ENCODE measurements around the gene RPL10A.
"Not testable (repeated sequence)": the region's sequence is repeated elsewhere in the genome, so short reads cannot be mapped to it uniquely, and the experiment has no call there.

The RPL10A gene

DNA sequence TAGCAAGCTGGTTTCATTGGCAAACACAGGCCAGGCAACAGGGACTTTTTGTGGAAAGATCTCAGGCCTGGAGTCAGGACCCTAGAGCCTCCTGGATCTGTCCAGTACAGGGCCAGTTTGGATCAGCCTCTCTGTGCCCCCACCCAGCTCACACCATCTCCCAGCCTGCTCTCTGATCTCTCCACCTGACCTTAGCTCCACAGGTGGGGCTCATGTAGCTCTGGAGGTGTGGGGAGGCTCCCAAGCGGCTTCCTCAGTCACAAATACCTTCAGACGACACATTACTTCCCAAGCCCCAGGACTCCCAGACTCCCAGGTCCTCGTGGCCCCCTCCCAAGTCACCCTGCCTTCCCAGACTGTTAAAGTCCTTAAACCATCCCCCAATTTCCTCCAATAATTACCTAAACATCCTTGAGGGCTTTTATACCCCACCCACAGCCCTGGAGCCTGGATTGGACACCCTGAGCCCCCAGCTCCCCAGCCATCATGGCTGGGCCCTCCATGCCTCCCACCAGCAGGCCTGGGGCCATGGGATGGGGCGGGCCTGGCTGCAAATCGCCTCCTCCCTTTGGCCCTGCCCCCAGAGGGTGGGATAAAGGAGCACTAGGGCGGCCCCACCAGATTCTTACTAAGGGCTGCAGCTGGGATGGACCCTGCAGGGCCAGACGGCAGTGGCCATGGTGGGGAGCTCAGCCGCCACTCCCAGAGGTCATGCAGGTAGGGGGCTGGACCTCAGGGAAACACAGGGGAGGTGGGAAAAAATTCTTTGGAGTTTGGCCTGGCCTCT, 31.9 kb upstream of the RPL10A start:
- TF ChIP-seq, protein P1, sequence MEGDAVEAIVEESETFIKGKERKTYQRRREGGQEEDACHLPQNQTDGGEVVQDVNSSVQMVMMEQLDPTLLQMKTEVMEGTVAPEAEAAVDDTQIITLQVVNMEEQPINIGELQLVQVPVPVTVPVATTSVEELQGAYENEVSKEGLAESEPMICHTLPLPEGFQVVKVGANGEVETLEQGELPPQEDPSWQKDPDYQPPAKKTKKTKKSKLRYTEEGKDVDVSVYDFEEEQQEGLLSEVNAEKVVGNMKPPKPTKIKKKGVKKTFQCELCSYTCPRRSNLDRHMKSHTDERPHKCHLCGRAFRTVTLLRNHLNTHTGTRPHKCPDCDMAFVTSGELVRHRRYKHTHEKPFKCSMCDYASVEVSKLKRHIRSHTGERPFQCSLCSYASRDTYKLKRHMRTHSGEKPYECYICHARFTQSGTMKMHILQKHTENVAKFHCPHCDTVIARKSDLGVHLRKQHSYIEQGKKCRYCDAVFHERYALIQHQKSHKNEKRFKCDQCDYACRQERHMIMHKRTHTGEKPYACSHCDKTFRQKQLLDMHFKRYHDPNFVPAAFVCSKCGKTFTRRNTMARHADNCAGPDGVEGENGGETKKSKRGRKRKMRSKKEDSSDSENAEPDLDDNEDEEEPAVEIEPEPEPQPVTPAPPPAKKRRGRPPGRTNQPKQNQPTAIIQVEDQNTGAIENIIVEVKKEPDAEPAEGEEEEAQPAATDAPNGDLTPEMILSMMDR (IDR thresholded peaks at IDR 0.05; ENCODE audit: low read depth, low read length, missing control alignments), result no peak
- in situ Hi-C loops (cut with HindIII; ENCODE audit: low sequenced_read_pairs), result no loop called here
- no peak overlapping the region for H3K4me3 ChIP-seq (ENCODE audit: low read depth, low read length)
- DNase-seq (ENCODE audit: low read depth), result no peak

DNA sequence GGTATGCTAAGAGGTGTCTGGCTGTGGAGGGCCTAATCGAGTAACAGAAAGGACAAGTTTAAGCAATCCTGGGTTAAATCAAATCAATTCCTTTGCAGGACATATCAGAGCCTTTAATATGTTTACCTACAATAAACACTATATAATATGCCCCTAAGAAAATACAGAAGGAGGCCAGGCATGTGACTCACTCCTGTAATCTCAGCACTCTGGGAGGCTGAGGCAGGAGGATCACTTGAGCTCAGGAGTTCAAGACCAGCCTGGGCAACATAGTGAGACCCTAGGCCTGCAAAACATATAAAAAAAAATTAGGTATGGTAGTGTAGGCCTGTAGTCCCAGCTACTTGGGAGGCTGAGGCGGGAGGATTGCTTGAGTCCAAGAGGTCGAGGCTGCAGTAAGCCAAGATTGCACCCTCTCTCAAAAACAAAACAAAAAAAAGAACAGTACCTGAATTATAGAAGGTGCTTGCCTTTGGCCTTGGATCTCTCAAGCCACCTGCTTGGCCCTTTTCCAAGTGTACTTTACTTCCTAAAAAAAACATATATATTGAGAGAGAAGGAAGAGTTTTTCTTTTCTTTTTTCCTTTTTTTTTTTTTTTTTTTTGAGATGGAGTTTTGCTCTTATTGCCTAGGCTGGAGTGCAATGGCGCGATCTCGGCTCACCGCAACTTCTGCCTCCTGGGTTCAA, 29.7 kb upstream of the RPL10A start:
- DNase-seq (ENCODE audit: low read depth); H3K4me3 ChIP-seq (ENCODE audit: low read depth, low read length); in situ Hi-C loops (cut with HindIII; ENCODE audit: low sequenced_read_pairs): not testable (repeated sequence)

- TF ChIP-seq, protein P1 (IDR thresholded peaks at IDR 0.05; ENCODE audit: low read depth, low read length, missing control alignments), result no peak
- H3K4me3 ChIP-seq (ENCODE audit: low read depth, low read length), result no peak overlapping the region
- no peak for DNase-seq (ENCODE audit: low read depth)
- in situ Hi-C loops (cut with HindIII; ENCODE audit: low sequenced_read_pairs), result no loop called here
These were observed 28.9 kb upstream of the RPL10A start for GRCh38 chr6:35439308-35439707.

DNA sequence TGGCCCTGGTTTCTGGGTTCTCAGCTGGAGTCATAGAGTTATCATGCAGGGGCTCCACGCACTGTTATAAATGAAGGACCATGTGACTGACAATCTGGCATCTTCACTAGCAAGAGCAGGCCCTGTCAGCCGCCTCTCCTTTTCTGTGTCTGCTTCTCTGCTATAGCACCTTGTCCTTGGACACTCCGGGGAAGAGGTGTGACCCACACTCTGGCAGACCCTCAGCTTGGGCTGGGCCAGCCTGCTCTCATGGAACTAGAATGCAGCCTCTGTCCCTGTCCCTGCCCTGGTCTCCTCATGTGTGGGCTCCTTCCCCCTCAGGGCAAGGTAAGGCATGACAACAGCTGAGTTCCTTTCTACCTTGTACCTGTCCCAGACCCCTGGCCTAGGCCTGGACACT, 27.0 kb upstream of the RPL10A start:
- DNase-seq (ENCODE audit: low read depth), result no peak
- in situ Hi-C loops (cut with HindIII; ENCODE audit: low sequenced_read_pairs), result loop anchor here (5.0 kb wide), 1 partner anchor 99 kb away; the partner anchor contains the start of gene PPARD
- TF ChIP-seq, protein P1 (IDR thresholded peaks at IDR 0.05; ENCODE audit: low read depth, low read length, missing control alignments), result no peak
- no peak overlapping the region for H3K4me3 ChIP-seq (ENCODE audit: low read depth, low read length)

DNA sequence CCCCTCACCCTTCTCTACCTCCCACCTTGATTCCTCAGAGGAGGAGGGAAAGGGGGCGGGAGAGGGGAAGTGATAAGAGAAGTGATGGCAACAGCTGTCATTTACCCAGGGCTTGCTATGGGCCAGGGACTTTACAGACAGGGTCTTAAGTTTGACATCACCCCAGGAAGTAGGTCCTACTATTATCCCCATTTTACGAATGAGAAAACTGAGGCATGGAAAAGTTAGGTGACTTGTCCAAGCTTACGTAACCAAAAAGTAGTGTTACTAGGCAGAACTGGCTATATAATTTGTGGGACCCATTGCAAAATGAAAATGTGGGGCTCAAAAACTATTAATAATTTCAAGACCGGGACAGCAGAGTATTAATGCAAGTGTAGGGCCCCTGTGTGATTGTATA, 26.6 kb upstream of the RPL10A start:
- in situ Hi-C loops (cut with HindIII; ENCODE audit: low sequenced_read_pairs), result loop anchor here (5.0 kb wide), 1 partner anchor 99 kb away; the partner anchor contains the start of gene PPARD
- TF ChIP-seq, protein P1 (IDR thresholded peaks at IDR 0.05; ENCODE audit: low read depth, low read length, missing control alignments), result no peak
- no peak for DNase-seq (ENCODE audit: low read depth)
- H3K4me3 ChIP-seq (ENCODE audit: low read depth, low read length), result no peak overlapping the region

- no peak for DNase-seq (ENCODE audit: low read depth)
- TF ChIP-seq, protein P1 (IDR thresholded peaks at IDR 0.05; ENCODE audit: low read depth, low read length, missing control alignments), result no peak
- no peak overlapping the region for H3K4me3 ChIP-seq (ENCODE audit: low read depth, low read length)
- in situ Hi-C loops (cut with HindIII; ENCODE audit: low sequenced_read_pairs), result loop anchor here (5.0 kb wide), 1 partner anchor 100 kb away; the partner anchor contains the start of gene PPARD
These were observed 25.5 kb upstream of the RPL10A start for GRCh38 chr6:35442693-35443092.
